Activated naive CD4-positive, alpha-beta T cell treated with anti-CD3 and anti-CD28 coated beads, Interleukin-2, amount 10 ng/mL, durations not matched to agents 5 hours and 36 hours (primary cell): ENCODE measurements around the gene SLC22A14. TPM values are rescaled to one million over a fixed set of nuclear protein-coding genes. Genes with fewer than 3 reads are reported as not detected.

Experiments
- total RNA-seq, 2 experiments: library from RNA; stranded (reverse); gene quantifications; one replicate each; pipeline ENCODE4 v1.2.3, GENCODE V29; 2021

The SLC22A14 gene
- total RNA-seq, result not detected

GRCh38 chr3:38281895-38282686 lies at the start of gene SLC22A14:
Gene SLC22A14 (plus strand): TSS chr3:38282294. CDS start chr3:38306027, 23,733 bp downstream.

DNA sequence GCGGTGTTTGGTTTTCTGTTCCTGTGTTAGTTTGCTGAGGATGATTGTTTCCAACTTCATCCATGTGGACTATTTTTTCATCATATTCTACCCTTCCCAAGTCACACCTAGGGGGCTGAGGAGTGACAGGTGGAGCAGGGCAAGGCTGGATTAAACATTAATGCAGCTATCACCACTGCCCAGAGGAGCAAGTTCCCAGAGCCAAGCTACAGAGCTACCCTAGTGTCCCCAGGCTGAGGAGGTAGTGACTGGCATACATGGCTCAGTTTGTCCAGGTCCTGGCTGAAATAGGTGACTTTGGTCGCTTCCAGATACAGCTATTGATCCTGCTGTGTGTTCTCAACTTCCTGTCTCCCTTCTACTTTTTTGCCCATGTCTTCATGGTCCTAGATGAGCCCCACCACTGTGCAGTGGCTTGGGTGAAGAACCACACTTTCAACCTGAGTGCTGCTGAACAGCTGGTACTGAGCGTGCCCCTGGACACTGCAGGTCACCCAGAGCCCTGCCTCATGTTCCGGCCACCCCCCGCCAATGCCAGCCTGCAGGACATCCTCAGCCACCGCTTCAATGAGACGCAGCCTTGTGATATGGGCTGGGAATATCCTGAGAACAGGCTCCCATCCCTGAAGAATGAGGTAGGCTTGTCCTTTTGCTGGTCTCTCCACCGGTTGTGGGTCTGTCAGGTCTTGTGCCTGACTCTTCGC lies 16.3 kb upstream of the SLC22A14 start, which contains the start of gene SLC22A13:
TSS of gene SLC22A13 (plus strand) at position 209 of the 704 bp plus-strand sequence. CDS start at position 258, 49 bp downstream.

GRCh38 chr3:38346587-38347410 lies 64.7 kb downstream of the SLC22A14 start, which contains the start of gene XYLB:
Gene XYLB (plus strand): TSS chr3:38346785. CDS start chr3:38346869, 84 bp downstream.

Other genes with a start within 250 kb of the SLC22A14 start
- 1 to 10 TPM; 5.1 to 5.6 TPM for gene DLEC1, start 243.1 kb upstream of the SLC22A14 start, total RNA-seq
- gene ACAA1, start 145.2 kb upstream of the SLC22A14 start, total RNA-seq, result 10 to 100 TPM; 81.0 to 84.2 TPM
- gene MYD88, start 143.6 kb upstream of the SLC22A14 start, total RNA-seq, result 10 to 100 TPM; 57.1 to 61.2 TPM
- 10 to 100 TPM; 54.4 to 54.5 TPM for gene OXSR1, start 116.8 kb upstream of the SLC22A14 start, total RNA-seq
- under 1 TPM; 0.50 to 0.67 TPM for gene SLC22A13, start 16.5 kb upstream of the SLC22A14 start, total RNA-seq
- gene XYLB, start 64.5 kb downstream of the SLC22A14 start, total RNA-seq, result 1 to 10 TPM; 2.9 to 3.4 TPM
- 1 to 10 TPM; 5.8 to 6.0 TPM for gene ACVR2B, start 171.6 kb downstream of the SLC22A14 start, total RNA-seq
- gene EXOG, start 214.0 kb downstream of the SLC22A14 start, total RNA-seq, result 10 to 100 TPM; 19.4 to 20.1 TPM